Cardiac muscle cell (in vitro differentiated cells and primary cell): Measurements from ENCODE around the gene GPC5. TPM values are rescaled to one million over a fixed set of nuclear protein-coding genes. Genes with fewer than 3 reads are reported as not detected.

Source experiments
- DNase-seq, 2 donors: peaks; one replicate each; pipeline versions ENCODE4 v3.0.0 to v3.0.0-alpha.2; 2010 to 2017; ENCODE audit warnings: low read depth in 1 of 2, low spot score in 1 of 2
- H3K27ac ChIP-seq: fragments of 200-600 bp; sonication (generic); 2 replicates; pipeline ENCODE4 v1.5.1; 2016
- H3K27me3 ChIP-seq: fragments of 200-600 bp; sonication (generic); 2 replicates; pipeline ENCODE4 v1.6.0; 2016; ENCODE audit warnings: control low read depth
- H3K36me3 ChIP-seq: fragments of 200-600 bp; sonication (generic); 2 replicates; pipeline ENCODE4 v1.5.1; 2016; ENCODE audit warnings: control low read depth
- H3K4me1 ChIP-seq: fragments of 200-600 bp; sonication (generic); 2 replicates; pipeline ENCODE4 v1.8.1; 2017; ENCODE audit warnings: low read depth, mild to moderate bottlenecking, mixed run types
- H3K4me3 ChIP-seq: fragments of 200-600 bp; sonication (generic); 2 replicates; pipeline ENCODE4 v1.5.1; 2016; ENCODE audit warnings: mild to moderate bottlenecking
- H3K9me3 ChIP-seq: fragments of 200-600 bp; sonication (generic); 2 replicates; pipeline ENCODE4 v1.5.1; 2017; ENCODE audit warnings: low read depth, mild to moderate bottlenecking, control low read depth
- polyA plus RNA-seq: library from polyadenylated mRNA; unstranded; fragments of >200 nt; fragmentation: Nextera tagmentation; extraction: Ambion mirVana; gene quantifications from 2 replicates; pipeline ENCODE4 v1.2.1, GENCODE V29; 2016
- total RNA-seq: library from RNA; depleted of rRNA; stranded (reverse); fragments of >200 nt; gene quantifications from 2 replicates; pipeline ENCODE4 v1.2.3, GENCODE V29; 2016
- TF ChIP-seq, protein P1 (sequence below): IDR thresholded peaks from 2 replicates; pipeline ENCODE4 v1.5.1; 2012; ENCODE audit warnings: low read depth, mild to moderate bottlenecking, low read length

GPC5 gene
- total and polyA plus RNA-seq, 2 experiments from 2014 or later, result 0.97 to 3.3 TPM

DNA sequence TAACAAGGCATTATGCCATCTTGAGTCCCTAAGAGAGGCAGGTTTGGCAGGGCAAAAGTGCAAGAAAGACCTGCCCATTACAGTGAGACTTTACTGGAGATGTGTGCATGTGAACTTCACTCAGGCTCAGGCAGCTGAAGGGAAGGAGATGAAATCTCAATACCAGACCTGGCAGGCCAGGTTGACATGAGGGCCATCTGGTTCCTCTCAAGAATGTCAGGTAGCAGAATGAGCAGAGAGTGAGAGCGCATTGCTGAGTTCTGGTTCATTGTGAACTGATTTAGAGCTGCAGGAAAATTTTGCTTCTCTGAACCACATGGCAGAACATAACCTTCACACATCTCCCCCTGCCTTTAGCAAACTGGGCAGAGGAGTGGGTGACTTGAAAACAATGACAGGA, 406.3 kb downstream of the GPC5 start:
- peak in 1 of 2 donors; percentile 92 for DNase-seq
- Histone ChIP-seq H3K9me3 (no peaks in the 10 kb centered on the region), H3K27me3 (no peaks in the 10 kb centered on the region), H3K4me3 (no peak overlapping the region), H3K27ac (peak overlapping the region; percentile 79), H3K4me1 (peaks cover 51% of the 10 kb centered on the region), H3K36me3 (no peaks in the 10 kb centered on the region)
- TF ChIP-seq, protein P1, sequence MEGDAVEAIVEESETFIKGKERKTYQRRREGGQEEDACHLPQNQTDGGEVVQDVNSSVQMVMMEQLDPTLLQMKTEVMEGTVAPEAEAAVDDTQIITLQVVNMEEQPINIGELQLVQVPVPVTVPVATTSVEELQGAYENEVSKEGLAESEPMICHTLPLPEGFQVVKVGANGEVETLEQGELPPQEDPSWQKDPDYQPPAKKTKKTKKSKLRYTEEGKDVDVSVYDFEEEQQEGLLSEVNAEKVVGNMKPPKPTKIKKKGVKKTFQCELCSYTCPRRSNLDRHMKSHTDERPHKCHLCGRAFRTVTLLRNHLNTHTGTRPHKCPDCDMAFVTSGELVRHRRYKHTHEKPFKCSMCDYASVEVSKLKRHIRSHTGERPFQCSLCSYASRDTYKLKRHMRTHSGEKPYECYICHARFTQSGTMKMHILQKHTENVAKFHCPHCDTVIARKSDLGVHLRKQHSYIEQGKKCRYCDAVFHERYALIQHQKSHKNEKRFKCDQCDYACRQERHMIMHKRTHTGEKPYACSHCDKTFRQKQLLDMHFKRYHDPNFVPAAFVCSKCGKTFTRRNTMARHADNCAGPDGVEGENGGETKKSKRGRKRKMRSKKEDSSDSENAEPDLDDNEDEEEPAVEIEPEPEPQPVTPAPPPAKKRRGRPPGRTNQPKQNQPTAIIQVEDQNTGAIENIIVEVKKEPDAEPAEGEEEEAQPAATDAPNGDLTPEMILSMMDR, result no peak

DNA sequence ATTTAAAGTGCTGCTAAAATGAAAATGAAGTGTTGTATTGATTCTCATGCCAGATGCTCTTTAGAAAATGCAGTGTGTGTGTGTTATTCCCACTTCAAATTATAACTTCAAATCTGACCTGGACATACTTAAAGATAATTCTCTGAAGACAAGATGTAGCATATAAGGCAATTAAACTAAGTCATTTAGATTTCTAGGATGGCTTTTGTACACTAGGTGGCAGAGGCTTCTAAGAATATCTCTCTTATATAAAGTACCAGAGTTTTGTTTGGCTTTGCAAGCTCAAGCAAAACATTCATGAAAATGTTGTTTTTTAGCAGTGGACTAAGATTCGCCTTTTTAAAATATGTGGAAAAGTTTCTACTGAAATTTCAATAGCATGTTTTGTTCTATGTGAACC, 407.2 kb downstream of the GPC5 start:
- peak; percentile 5 to 44 for DNase-seq
- H3K9me3 ChIP-seq, result no peaks in the 10 kb centered on the region
- peaks cover 42% of the 10 kb centered on the region for H3K4me1 ChIP-seq
- TF ChIP-seq, protein P1, result peak; percentile 16
- H3K27ac ChIP-seq, result peak overlapping the region; percentile 79
- no peaks in the 10 kb centered on the region for H3K36me3 ChIP-seq
- no peak overlapping the region for H3K4me3 ChIP-seq
- no peaks in the 10 kb centered on the region for H3K27me3 ChIP-seq

DNA sequence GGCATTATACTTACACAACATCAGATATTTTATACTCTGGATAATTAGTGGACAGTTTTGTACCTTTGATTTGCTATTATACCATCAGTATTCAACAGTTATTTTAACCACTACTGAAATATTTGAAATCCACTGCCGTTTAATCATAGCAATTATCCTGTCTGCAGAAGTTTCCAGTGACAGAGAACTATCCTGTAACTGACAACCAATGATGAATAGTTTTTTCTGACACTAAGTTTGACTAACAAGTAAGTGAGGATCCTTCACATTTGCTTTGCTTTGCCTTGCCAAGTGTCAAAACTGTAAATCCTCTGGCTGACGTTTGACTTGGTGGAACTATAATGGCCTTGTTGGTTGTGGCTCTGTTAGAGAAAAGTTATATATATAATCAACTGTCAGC, 410.7 kb downstream of the GPC5 start:
- no peak overlapping the region for H3K27ac ChIP-seq
- H3K27me3 ChIP-seq, result no peaks in the 10 kb centered on the region
- H3K4me3 ChIP-seq, result no peak overlapping the region
- H3K4me1 ChIP-seq, result peaks cover 56% of the 10 kb centered on the region
- no peaks in the 10 kb centered on the region for H3K9me3 ChIP-seq
- TF ChIP-seq, protein P1, result no peak
- no peaks in the 10 kb centered on the region for H3K36me3 ChIP-seq
- no peak for DNase-seq

DNA sequence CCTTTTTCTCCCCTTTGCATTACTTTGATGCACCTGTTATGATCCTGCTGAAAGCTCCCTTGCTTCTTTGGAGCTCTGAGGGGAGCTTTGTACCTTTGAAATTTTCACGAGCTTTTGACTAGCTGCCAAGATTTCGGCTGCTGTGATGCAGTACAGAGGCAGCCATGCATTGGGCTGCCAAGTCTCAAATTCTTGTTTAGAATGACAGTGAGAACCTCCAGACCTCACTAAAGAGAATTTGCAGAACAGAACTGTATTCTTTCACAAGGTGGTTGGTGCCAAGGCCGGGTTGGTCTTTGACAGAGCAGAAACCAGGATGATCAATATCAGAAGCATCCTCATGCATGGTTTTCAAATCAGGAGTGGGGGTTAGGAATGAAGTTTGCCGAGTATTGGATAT, 414.8 kb downstream of the GPC5 start:
- H3K4me3 ChIP-seq, result no peak overlapping the region
- peak; percentile 10 to 90 for DNase-seq
- H3K9me3 ChIP-seq, result no peaks in the 10 kb centered on the region
- no peak overlapping the region for H3K27ac ChIP-seq
- TF ChIP-seq, protein P1, result no peak
- H3K27me3 ChIP-seq, result no peaks in the 10 kb centered on the region
- H3K4me1 ChIP-seq, result peaks cover 36% of the 10 kb centered on the region
- no peaks in the 10 kb centered on the region for H3K36me3 ChIP-seq

DNA sequence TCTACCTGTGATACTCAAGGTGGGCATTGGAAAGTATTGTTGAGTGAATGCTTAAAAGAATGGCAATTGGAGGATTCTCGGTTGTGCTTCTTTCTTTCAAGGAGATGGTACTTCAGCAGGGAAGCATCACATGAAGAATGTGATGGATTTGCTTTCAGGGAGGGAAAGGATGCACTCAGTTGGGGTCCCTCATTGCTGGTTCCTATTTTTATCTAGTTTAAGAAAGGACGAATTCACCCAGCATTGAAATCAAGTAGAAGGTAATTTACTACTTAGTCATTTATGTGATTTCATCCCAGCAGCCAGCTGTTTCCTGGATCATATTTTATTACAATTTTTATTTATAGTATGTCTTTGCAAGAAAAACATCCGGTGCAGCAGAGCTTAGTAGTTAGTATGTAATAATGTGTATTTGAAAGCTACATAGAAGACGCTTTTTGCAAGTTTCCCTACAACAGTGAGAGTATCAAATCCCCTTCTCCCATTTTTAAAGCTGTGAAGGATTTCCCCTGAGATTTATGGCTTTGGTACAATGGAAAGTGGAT, 417.9 kb downstream of the GPC5 start:
- Histone ChIP-seq H3K27me3 (no peaks in the 10 kb centered on the region), H3K4me3 (no peak overlapping the region), H3K9me3 (no peaks in the 10 kb centered on the region), H3K27ac (no peak overlapping the region), H3K36me3 (no peaks in the 10 kb centered on the region), H3K4me1 (peaks cover 22% of the 10 kb centered on the region)
- no peak for DNase-seq
- TF ChIP-seq, protein P1, result no peak

DNA sequence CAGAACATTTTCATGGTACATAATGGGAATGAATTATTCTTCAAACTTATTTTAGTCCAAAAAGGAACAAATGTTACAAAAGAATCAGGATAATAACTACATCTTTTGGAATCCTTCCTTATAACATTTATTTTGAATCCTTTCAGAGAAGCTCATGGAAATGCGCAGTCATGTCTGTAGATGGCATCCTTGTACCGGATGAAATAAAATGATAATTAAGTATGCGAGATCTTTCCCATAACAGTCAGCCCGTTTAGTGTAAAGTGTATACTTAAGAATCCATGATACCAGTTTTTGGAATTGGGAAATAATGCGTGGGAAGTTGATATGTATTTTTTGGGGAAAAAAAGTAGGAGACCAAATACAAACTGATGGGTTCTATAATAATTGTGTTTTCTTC, 418.8 kb downstream of the GPC5 start:
- Histone ChIP-seq H3K4me3 (no peak overlapping the region), H3K9me3 (no peaks in the 10 kb centered on the region), H3K36me3 (no peaks in the 10 kb centered on the region), H3K27me3 (no peaks in the 10 kb centered on the region), H3K27ac (no peak overlapping the region), H3K4me1 (peaks cover 13% of the 10 kb centered on the region)
- TF ChIP-seq, protein P1, result peak; percentile 52
- DNase-seq, result peak in 1 of 2 donors; percentile 64
